RWPE2 (cell line): Measurements from ENCODE around the gene PCNP.

Experiments used
- ATAC-seq: fragments of 200-7000 bp; cut with Tn5 transposase; 3 replicates; pipeline ENCODE4 v1.9.1; 2021; ENCODE audit warnings: low read depth
- DNase-seq: peaks from one replicate; pipeline ENCODE4 v3.0.0-alpha.2; 2020; ENCODE audit warnings: low spot score
- H3K27ac ChIP-seq: fragments of 450-650 bp; 2 replicates; pipeline ENCODE4 v1.5.1; 2017; ENCODE audit warnings: mild to moderate bottlenecking; ENCODE audit not compliant: poor library complexity, severe bottlenecking
- H3K27me3 ChIP-seq: fragments of 250-450 bp; sonication (Bioruptor Pico); 2 replicates; pipeline ENCODE4 v1.5.1; 2021; ENCODE audit warnings: mild to moderate bottlenecking, moderate library complexity; ENCODE audit not compliant: insufficient read depth, poor library complexity, severe bottlenecking
- H3K36me3 ChIP-seq: fragments of 250-450 bp; sonication (Bioruptor Pico); 2 replicates; pipeline ENCODE4 v1.5.1; 2020; ENCODE audit warnings: low read depth, mild to moderate bottlenecking, moderate library complexity
- H3K4me1 ChIP-seq: fragments of 250-450 bp; sonication (Bioruptor Pico); 2 replicates; pipeline ENCODE4 v1.5.1; 2021; ENCODE audit warnings: mild to moderate bottlenecking, moderate library complexity; ENCODE audit not compliant: insufficient read depth, poor library complexity, severe bottlenecking
- H3K4me3 ChIP-seq: fragments of 250-450 bp; sonication (Bioruptor Pico); 2 replicates; pipeline ENCODE4 v1.5.1; 2021; ENCODE audit warnings: mild to moderate bottlenecking, moderate library complexity; ENCODE audit not compliant: severe bottlenecking
- H3K9me3 ChIP-seq: fragments of 250-450 bp; sonication (Bioruptor Pico); 2 replicates; pipeline ENCODE4 v1.5.1; 2021; ENCODE audit warnings: mild to moderate bottlenecking, moderate library complexity; ENCODE audit not compliant: severe bottlenecking
- CTCF ChIP-seq: fragments of 450-650 bp; IDR thresholded peaks from one replicate; pipeline ENCODE4 v1.5.1; 2017; ENCODE audit warnings: mild to moderate bottlenecking, moderate library complexity; ENCODE audit not compliant: poor library complexity, severe bottlenecking

The PCNP gene

GRCh38 chr3:101619734-101620133 is 45.8 kb downstream of the PCNP start:
- H3K4me1 ChIP-seq, result no peaks in the 10 kb centered on the region
- ATAC-seq (no peak), DNase-seq (no peak)
- TF ChIP-seq CTCF, result no peak
- H3K36me3 ChIP-seq, result no peaks in the 10 kb centered on the region
- H3K27me3 ChIP-seq, result no peaks in the 10 kb centered on the region
- no peak overlapping the region for H3K4me3 ChIP-seq
- H3K9me3 ChIP-seq, result no peaks in the 10 kb centered on the region
- no peak overlapping the region for H3K27ac ChIP-seq

- no peaks in the 10 kb centered on the region for H3K4me1 ChIP-seq
- H3K27ac ChIP-seq, result no peak overlapping the region
- ATAC-seq (no peak), DNase-seq (no peak)
- H3K4me3 ChIP-seq, result no peak overlapping the region
- no peaks in the 10 kb centered on the region for H3K27me3 ChIP-seq
- TF ChIP-seq CTCF, result no peak
- H3K36me3 ChIP-seq, result no peaks in the 10 kb centered on the region
- no peaks in the 10 kb centered on the region for H3K9me3 ChIP-seq
Measured at GRCh38 chr3:101623656-101624055, 49.7 kb downstream of the PCNP start.

GRCh38 chr3:101624857-101625256 is 50.9 kb downstream of the PCNP start:
- ATAC-seq, result no peak
- H3K9me3 ChIP-seq, result no peaks in the 10 kb centered on the region
- DNase-seq, result no peak
- H3K27ac ChIP-seq, result no peak overlapping the region
- H3K27me3 ChIP-seq, result no peaks in the 10 kb centered on the region
- no peak for TF ChIP-seq CTCF
- no peak overlapping the region for H3K4me3 ChIP-seq
- no peaks in the 10 kb centered on the region for H3K36me3 ChIP-seq
- no peaks in the 10 kb centered on the region for H3K4me1 ChIP-seq

GRCh38 chr3:101625879-101626278 is 51.9 kb downstream of the PCNP start:
- H3K9me3 ChIP-seq, result no peaks in the 10 kb centered on the region
- no peak overlapping the region for H3K27ac ChIP-seq
- DNase-seq (no peak), ATAC-seq (no peak)
- no peak for TF ChIP-seq CTCF
- no peaks in the 10 kb centered on the region for H3K27me3 ChIP-seq
- H3K4me3 ChIP-seq, result no peak overlapping the region
- no peaks in the 10 kb centered on the region for H3K4me1 ChIP-seq
- no peaks in the 10 kb centered on the region for H3K36me3 ChIP-seq

GRCh38 chr3:101629219-101629618 is 55.2 kb downstream of the PCNP start:
- Histone ChIP-seq H3K27ac (no peak overlapping the region), H3K4me1 (no peaks in the 10 kb centered on the region), H3K9me3 (no peaks in the 10 kb centered on the region), H3K27me3 (no peaks in the 10 kb centered on the region), H3K4me3 (no peak overlapping the region), H3K36me3 (no peaks in the 10 kb centered on the region)
- TF ChIP-seq CTCF, result no peak
- no peak for DNase-seq
- ATAC-seq, result no peak
